Erythroblast (primary cell): ENCODE measurements around the gene DRC7.

Experiments
- GATA1 ChIP-seq: IDR thresholded peaks from 2 replicates; pipeline ENCODE4 v1.6.1; 2011; ENCODE audit warnings: low read depth, mild to moderate bottlenecking, control low read depth, low read length, moderate library complexity
- POLR2A ChIP-seq: IDR thresholded peaks from 2 replicates; pipeline ENCODE4 v1.6.1; 2011; ENCODE audit warnings: mild to moderate bottlenecking, low read length

GRCh38 chr16:57770361-57770760 is 75.8 kb downstream of the DRC7 start:
- TF ChIP-seq POLR2A (no peak), GATA1 (no peak)
